ENCODE results near the gene UTP18.

DNA sequence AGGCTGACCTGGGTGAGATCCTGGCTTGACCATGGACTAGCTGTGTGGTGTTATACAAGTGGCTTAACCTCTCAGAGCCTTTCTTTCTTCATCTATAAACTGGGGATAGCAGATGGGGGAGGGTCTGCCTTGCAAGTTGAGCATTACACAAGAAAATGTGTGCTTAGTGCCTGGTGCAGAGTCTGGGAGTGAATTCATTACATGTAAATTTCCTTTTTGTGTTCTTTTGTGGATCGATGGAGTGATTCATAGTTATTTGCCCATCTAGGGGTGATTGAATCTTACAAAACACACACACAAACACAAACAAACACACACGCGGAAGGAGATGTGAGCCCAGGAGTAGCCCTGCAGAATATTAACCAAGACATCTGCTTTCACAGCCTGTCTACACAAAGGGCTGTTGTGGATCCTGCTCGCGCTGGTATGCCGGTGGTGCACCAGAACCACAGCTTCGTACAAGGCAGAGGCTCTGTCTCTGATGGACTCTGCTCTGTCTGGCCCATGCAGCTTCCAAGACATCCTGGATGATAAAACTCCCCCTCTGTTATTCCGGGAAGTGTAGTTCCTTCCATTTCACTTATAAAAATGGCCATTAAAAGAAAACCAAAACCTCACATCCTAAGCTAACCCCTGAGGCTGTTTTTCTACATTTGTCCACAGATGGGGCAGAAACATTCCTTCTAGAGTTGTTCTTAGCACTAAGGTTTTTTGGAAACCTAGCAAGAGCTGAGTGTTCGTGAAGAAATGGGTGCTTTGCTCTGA, 86.1 kb downstream of the UTP18 start:
- TF ChIP-seq RAD21 (IDR thresholded peaks at IDR 0.05 in 1 of 2, conservative IDR thresholded peaks at IDR 0.05 in 1 of 2; ENCODE audit: low read depth in 2 of 2, low read length in 2 of 2) (no peak), HDAC2 (IDR thresholded peaks at IDR 0.05; ENCODE audit: borderline replicate concordance in 1 of 2, low read depth in 2 of 2, low read length in 2 of 2) (no peak), EZH2 (IDR thresholded peaks at IDR 0.05; ENCODE audit: low read depth, low read length, severe bottlenecking) (no peak), RFX5 (IDR thresholded peaks at IDR 0.05; ENCODE audit: borderline replicate concordance, low read depth, low read length) (no peak), TAF7 (optimal IDR thresholded peaks at IDR 0.05; ENCODE audit: borderline replicate concordance, low read depth, low read length) (no peak), TEAD4 (IDR thresholded peaks at IDR 0.05; ENCODE audit: low read depth, low read length) (no peak), POLR2A (IDR thresholded peaks at IDR 0.05; ENCODE audit: control extremely low read depth in 1 of 2, low read depth in 2 of 2, low read length in 2 of 2) (no peak)
- TF ChIP-seq, protein P1, sequence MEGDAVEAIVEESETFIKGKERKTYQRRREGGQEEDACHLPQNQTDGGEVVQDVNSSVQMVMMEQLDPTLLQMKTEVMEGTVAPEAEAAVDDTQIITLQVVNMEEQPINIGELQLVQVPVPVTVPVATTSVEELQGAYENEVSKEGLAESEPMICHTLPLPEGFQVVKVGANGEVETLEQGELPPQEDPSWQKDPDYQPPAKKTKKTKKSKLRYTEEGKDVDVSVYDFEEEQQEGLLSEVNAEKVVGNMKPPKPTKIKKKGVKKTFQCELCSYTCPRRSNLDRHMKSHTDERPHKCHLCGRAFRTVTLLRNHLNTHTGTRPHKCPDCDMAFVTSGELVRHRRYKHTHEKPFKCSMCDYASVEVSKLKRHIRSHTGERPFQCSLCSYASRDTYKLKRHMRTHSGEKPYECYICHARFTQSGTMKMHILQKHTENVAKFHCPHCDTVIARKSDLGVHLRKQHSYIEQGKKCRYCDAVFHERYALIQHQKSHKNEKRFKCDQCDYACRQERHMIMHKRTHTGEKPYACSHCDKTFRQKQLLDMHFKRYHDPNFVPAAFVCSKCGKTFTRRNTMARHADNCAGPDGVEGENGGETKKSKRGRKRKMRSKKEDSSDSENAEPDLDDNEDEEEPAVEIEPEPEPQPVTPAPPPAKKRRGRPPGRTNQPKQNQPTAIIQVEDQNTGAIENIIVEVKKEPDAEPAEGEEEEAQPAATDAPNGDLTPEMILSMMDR (IDR thresholded peaks at IDR 0.05; ENCODE audit: control extremely low read depth in 1 of 3, insufficient read depth in 1 of 3, low read depth in 1 of 3, low read length in 3 of 3) = no peak
